WTC11 (cell line): ENCODE data around the gene GSTK1. TPM values are rescaled to one million over a fixed set of nuclear protein-coding genes. Genes with fewer than 3 reads are reported as not detected.

Experiments used
- ATAC-seq: fragments of 200-7000 bp; cut with Tn5 transposase; 2 replicates; pipeline ENCODE4 v1.10.0; 2021; ENCODE audit warnings: mild to moderate bottlenecking, moderate library complexity
- CTCF ChIA-PET: fragments of 300-600 bp; sonication (Branson Sonifier 250); formaldehyde crosslinking; loops from one replicate; lab custom pipeline; 2021; ENCODE audit warnings: antibody characterized with exemption; lab: Charles Lee
- POLR2A ChIA-PET: fragments of 350-600 bp; sonication (Branson Sonifier 250); formaldehyde crosslinking; loops from one replicate; lab custom pipeline; 2021; ENCODE audit warnings: antibody characterized with exemption; lab: Charles Lee
- DNase-seq: peaks from one replicate; pipeline ENCODE4 v3.0.0; 2021; ENCODE audit warnings: low spot score
- H3K27ac Mint-ChIP-seq: 2 replicates; pipeline ENCODE4 v1.8.0; 2021; ENCODE audit warnings: mixed read lengths
- H3K27me3 Mint-ChIP-seq: 2 replicates; pipeline ENCODE4 v1.8.0; 2021; ENCODE audit warnings: low read depth, mild to moderate bottlenecking, moderate library complexity, mixed read lengths
- H3K36me3 Mint-ChIP-seq: 2 replicates; pipeline ENCODE4 v1.8.0; 2021; ENCODE audit warnings: mixed read lengths
- H3K4me1 Mint-ChIP-seq: 2 replicates; pipeline ENCODE4 v1.8.0; 2022; ENCODE audit warnings: mixed read lengths
- H3K4me3 Mint-ChIP-seq: 2 replicates; pipeline ENCODE4 v1.8.0; 2021; ENCODE audit warnings: mild to moderate bottlenecking, moderate library complexity, mixed read lengths
- H3K9me3 Mint-ChIP-seq: 2 replicates; pipeline ENCODE4 v1.8.0; 2021; ENCODE audit warnings: mixed read lengths
- CDX4 ChIP-seq: fragments of 250-450 bp; sonication (Bioruptor Pico); IDR thresholded peaks from 2 replicates; pipeline ENCODE4 v1.9.0; 2021; ENCODE audit warnings: moderate library complexity, mild to moderate bottlenecking, inconsistent platforms, borderline replicate concordance
- E2F5 ChIP-seq: sonication (generic); formaldehyde crosslinking; IDR thresholded peaks from 2 replicates; pipeline ENCODE4 v1.8.1; 2022; ENCODE audit warnings: mild to moderate bottlenecking, moderate library complexity, missing genetic modification reagents
- FOXK1 ChIP-seq: sonication (generic); formaldehyde crosslinking; IDR thresholded peaks from 2 replicates; pipeline ENCODE4 v1.8.0; 2022; ENCODE audit warnings: mild to moderate bottlenecking, moderate library complexity, missing genetic modification reagents
- FOXP1 ChIP-seq: sonication (generic); formaldehyde crosslinking; IDR thresholded peaks from 2 replicates; pipeline ENCODE4 v1.8.0; 2022; ENCODE audit warnings: missing genetic modification reagents, mild to moderate bottlenecking, moderate library complexity, borderline replicate concordance
- JUN ChIP-seq: sonication (generic); formaldehyde crosslinking; IDR thresholded peaks from 2 replicates; pipeline ENCODE4 v1.8.0; 2023; ENCODE audit warnings: mild to moderate bottlenecking, missing genetic modification reagents
- PRDM15 ChIP-seq: sonication (generic); formaldehyde crosslinking; IDR thresholded peaks from 2 replicates; pipeline ENCODE4 v1.8.0; 2022; ENCODE audit warnings: missing genetic modification reagents
- PRRX2 ChIP-seq: fragments of 250-450 bp; sonication (Bioruptor Pico); IDR thresholded peaks from 2 replicates; pipeline ENCODE4 v1.8.0; 2021; ENCODE audit warnings: mild to moderate bottlenecking
- STAT6 ChIP-seq: sonication (generic); formaldehyde crosslinking; conservative IDR thresholded peaks from 2 replicates; pipeline ENCODE4 v1.8.1; 2023; ENCODE audit warnings: mild to moderate bottlenecking, low read depth, missing genetic modification reagents, moderate library complexity
- ZBTB21 ChIP-seq: sonication (generic); formaldehyde crosslinking; IDR thresholded peaks from 2 replicates; pipeline ENCODE4 v1.8.1; 2023; ENCODE audit warnings: mild to moderate bottlenecking, missing genetic modification reagents, borderline replicate concordance
- ZNF281 ChIP-seq: sonication (generic); formaldehyde crosslinking; IDR thresholded peaks from 2 replicates; pipeline ENCODE4 v1.8.0; 2023; ENCODE audit warnings: mild to moderate bottlenecking, missing genetic modification reagents
- ZNF317 ChIP-seq: sonication (generic); formaldehyde crosslinking; IDR thresholded peaks from 2 replicates; pipeline ENCODE4 v1.8.1; 2023; ENCODE audit warnings: low read depth, mild to moderate bottlenecking, moderate library complexity, missing genetic modification reagents, borderline replicate concordance
- ZNF423 ChIP-seq: fragments of 250-450 bp; sonication (Bioruptor Pico); IDR thresholded peaks from 2 replicates; pipeline ENCODE4 v2.1.2; 2022; ENCODE audit warnings: mild to moderate bottlenecking, moderate library complexity
- ZNF425 ChIP-seq: fragments of 250-450 bp; sonication (Bioruptor Pico); conservative IDR thresholded peaks from 2 replicates; pipeline ENCODE4 v1.9.0; 2021; ENCODE audit warnings: mild to moderate bottlenecking
- ZSCAN18 ChIP-seq: fragments of 250-450 bp; sonication (Bioruptor Pico); IDR thresholded peaks from 2 replicates; pipeline ENCODE4 v2.1.2; 2022; ENCODE audit warnings: mild to moderate bottlenecking, moderate library complexity
- total RNA-seq: library from RNA; stranded (reverse); gene quantifications from 3 replicates; pipeline ENCODE4 v1.2.3, GENCODE V29; 2021

The GSTK1 gene
- total RNA-seq, 1 experiment from 2014 or later, result 30.1 TPM

- TF ChIP-seq JUN (CRISPR knock-in tag) (no peak), ZBTB21 (CRISPR knock-in tag) (no peak), CDX4 (CRISPR knock-in tag) (no peak), PRDM15 (no peak), ZSCAN18 (CRISPR knock-in tag) (no peak), FOXP1 (no peak), FOXK1 (CRISPR knock-in tag) (no peak), STAT6 (CRISPR knock-in tag) (no peak), ZNF425 (CRISPR knock-in tag) (no peak), E2F5 (CRISPR knock-in tag) (no peak), ZNF281 (CRISPR knock-in tag) (no peak), ZNF317 (CRISPR knock-in tag) (no peak), ZNF423 (CRISPR knock-in tag) (no peak), PRRX2 (CRISPR knock-in tag) (no peak)
- peaks cover 13% of the 10 kb centered on the region for H3K9me3 Mint-ChIP-seq
- H3K27ac Mint-ChIP-seq, result no peak overlapping the region
- no peaks in the 10 kb centered on the region; the same call in 1 of the 2 replicates for H3K27me3 Mint-ChIP-seq
- ATAC-seq (no peak), DNase-seq (no peak)
- H3K4me1 Mint-ChIP-seq, result no peaks in the 10 kb centered on the region
- no peak overlapping the region for H3K4me3 Mint-ChIP-seq
- no peaks in the 10 kb centered on the region for H3K36me3 Mint-ChIP-seq
- ChIA-PET POLR2A (no interaction called here), CTCF (interaction anchor here (1.0 to 2.6 kb wide), 2 partner anchors 17 to 28 kb away, joined by 5 to 13 read pairs; no protein-coding TSS in a partner anchor)
Observed at GRCh38 chr7:143256932-143257331, 6.3 kb upstream of the GSTK1 start.
